ENCODE results near the gene OTUD4. TPM values are rescaled to one million over a fixed set of nuclear protein-coding genes. Genes with fewer than 3 reads are reported as not detected.
A peak's percentile ranks its signal among the peaks of the same experiment; 100 is the strongest.

Gene OTUD4
- total RNA-seq, 1 donor from 2014 or later = 22.7 TPM

GRCh38 chr4:145130788-145131399 lies 49.5 kb downstream of the OTUD4 start:
- DNase-seq = no peak
- H3K27ac Mint-ChIP-seq (ENCODE audit: unreplicated experiment) = peak overlapping the region; percentile 2
- no peaks in the 10 kb centered on the region for H3K4me1 Mint-ChIP-seq (ENCODE audit: low read depth, unreplicated experiment)
- no peaks in the 10 kb centered on the region for H3K36me3 Mint-ChIP-seq (ENCODE audit: unreplicated experiment)
- no peak overlapping the region for H3K4me3 Mint-ChIP-seq (ENCODE audit: unreplicated experiment)
- TF ChIP-seq CTCF (IDR thresholded peaks at IDR 0.05; ENCODE audit: partially characterized antibody, unreplicated experiment) = no peak
- no peaks in the 10 kb centered on the region for H3K9me3 Mint-ChIP-seq (ENCODE audit: unreplicated experiment)
- H3K27me3 Mint-ChIP-seq (ENCODE audit: unreplicated experiment) = peaks cover 2% of the 10 kb centered on the region

GRCh38 chr4:145130130-145130529 lies 50.3 kb downstream of the OTUD4 start:
- no peaks in the 10 kb centered on the region for H3K36me3 Mint-ChIP-seq (ENCODE audit: unreplicated experiment)
- no peak for DNase-seq
- no peak overlapping the region for H3K4me3 Mint-ChIP-seq (ENCODE audit: unreplicated experiment)
- H3K27me3 Mint-ChIP-seq (ENCODE audit: unreplicated experiment) = peaks cover 2% of the 10 kb centered on the region
- no peaks in the 10 kb centered on the region for H3K4me1 Mint-ChIP-seq (ENCODE audit: low read depth, unreplicated experiment)
- no peak for TF ChIP-seq CTCF (IDR thresholded peaks at IDR 0.05; ENCODE audit: partially characterized antibody, unreplicated experiment)
- no peak overlapping the region for H3K27ac Mint-ChIP-seq (ENCODE audit: unreplicated experiment)
- H3K9me3 Mint-ChIP-seq (ENCODE audit: unreplicated experiment) = no peaks in the 10 kb centered on the region

GRCh38 chr4:145125396-145125795 lies 55.0 kb downstream of the OTUD4 start:
- no peak overlapping the region for H3K27ac Mint-ChIP-seq (ENCODE audit: unreplicated experiment)
- TF ChIP-seq CTCF (IDR thresholded peaks at IDR 0.05; ENCODE audit: partially characterized antibody, unreplicated experiment) = no peak
- no peak overlapping the region for H3K4me3 Mint-ChIP-seq (ENCODE audit: unreplicated experiment)
- no peaks in the 10 kb centered on the region for H3K36me3 Mint-ChIP-seq (ENCODE audit: unreplicated experiment)
- no peak for DNase-seq
- no peaks in the 10 kb centered on the region for H3K4me1 Mint-ChIP-seq (ENCODE audit: low read depth, unreplicated experiment)
- no peaks in the 10 kb centered on the region for H3K9me3 Mint-ChIP-seq (ENCODE audit: unreplicated experiment)
- no peaks in the 10 kb centered on the region for H3K27me3 Mint-ChIP-seq (ENCODE audit: unreplicated experiment)

GRCh38 chr4:145108128-145108527 lies 72.3 kb downstream of the OTUD4 start:
- no peaks in the 10 kb centered on the region for H3K4me1 Mint-ChIP-seq (ENCODE audit: low read depth, unreplicated experiment)
- no peak overlapping the region for H3K27ac Mint-ChIP-seq (ENCODE audit: unreplicated experiment)
- H3K36me3 Mint-ChIP-seq (ENCODE audit: unreplicated experiment) = no peaks in the 10 kb centered on the region
- TF ChIP-seq CTCF (IDR thresholded peaks at IDR 0.05; ENCODE audit: partially characterized antibody, unreplicated experiment) = no peak
- no peaks in the 10 kb centered on the region for H3K9me3 Mint-ChIP-seq (ENCODE audit: unreplicated experiment)
- no peak for DNase-seq
- H3K4me3 Mint-ChIP-seq (ENCODE audit: unreplicated experiment) = no peak overlapping the region
- no peaks in the 10 kb centered on the region for H3K27me3 Mint-ChIP-seq (ENCODE audit: unreplicated experiment)

GRCh38 chr4:145107126-145107525 lies 73.3 kb downstream of the OTUD4 start:
- Mint-ChIP-seq H3K36me3 (ENCODE audit: unreplicated experiment) (no peaks in the 10 kb centered on the region), H3K27me3 (ENCODE audit: unreplicated experiment) (no peaks in the 10 kb centered on the region), H3K4me3 (ENCODE audit: unreplicated experiment) (no peak overlapping the region), H3K27ac (ENCODE audit: unreplicated experiment) (no peak overlapping the region), H3K4me1 (ENCODE audit: low read depth, unreplicated experiment) (no peaks in the 10 kb centered on the region), H3K9me3 (ENCODE audit: unreplicated experiment) (no peaks in the 10 kb centered on the region)
- TF ChIP-seq CTCF (IDR thresholded peaks at IDR 0.05; ENCODE audit: partially characterized antibody, unreplicated experiment) = no peak
- no peak for DNase-seq
